ENCODE measurements around the gene NBL1.

NBL1 gene

DNA sequence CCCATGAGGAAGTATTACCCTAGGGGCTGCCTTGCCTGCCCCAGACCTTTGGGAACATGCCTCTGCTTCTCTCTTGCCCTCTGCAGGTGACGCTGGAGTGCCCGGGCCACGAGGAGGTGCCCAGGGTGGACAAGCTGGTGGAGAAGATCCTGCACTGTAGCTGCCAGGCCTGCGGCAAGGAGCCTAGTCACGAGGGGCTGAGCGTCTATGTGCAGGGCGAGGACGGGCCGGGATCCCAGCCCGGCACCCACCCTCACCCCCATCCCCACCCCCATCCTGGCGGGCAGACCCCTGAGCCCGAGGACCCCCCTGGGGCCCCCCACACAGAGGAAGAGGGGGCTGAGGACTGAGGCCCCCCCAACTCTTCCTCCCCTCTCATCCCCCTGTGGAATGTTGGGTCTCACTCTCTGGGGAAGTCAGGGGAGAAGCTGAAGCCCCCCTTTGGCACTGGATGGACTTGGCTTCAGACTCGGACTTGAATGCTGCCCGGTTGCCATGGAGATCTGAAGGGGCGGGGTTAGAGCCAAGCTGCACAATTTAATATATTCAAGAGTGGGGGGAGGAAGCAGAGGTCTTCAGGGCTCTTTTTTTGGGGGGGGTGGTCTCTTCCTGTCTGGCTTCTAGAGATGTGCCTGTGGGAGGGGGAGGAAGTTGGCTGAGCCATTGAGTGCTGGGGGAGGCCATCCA is 12.8 kb downstream of the NBL1 start:
- Histone ChIP-seq H3K4me1 (ENCODE audit: control insufficient read depth, low read length) (peaks cover 18% of the 10 kb centered on the region), H3K27me3 (ENCODE audit: control insufficient read depth, low read length) (no peaks in the 10 kb centered on the region), H3K9me3 (ENCODE audit: control insufficient read depth, insufficient read depth, low read length) (no peaks in the 10 kb centered on the region), H3F3A (ENCODE audit: control insufficient read depth, insufficient read depth) (no peaks in the 10 kb centered on the region), H3K9me2 (replicated peaks; ENCODE audit: control insufficient read depth, low read length) (no peaks in the 10 kb centered on the region), H3K36me3 (ENCODE audit: control insufficient read depth, low read length) (no peaks in the 10 kb centered on the region), H3K27ac (ENCODE audit: low read depth, low read length) (no peak overlapping the region), H3K4me2 (ENCODE audit: low read length) (no peak overlapping the region), H3K79me2 (ENCODE audit: control insufficient read depth, low read length) (no peaks in the 10 kb centered on the region), H4K20me1 (ENCODE audit: control insufficient read depth, insufficient read depth, low read depth, low read length) (no peaks in the 10 kb centered on the region), H3K4me3 (ENCODE audit: low read length) (no peak overlapping the region)
- TF ChIP-seq EZH2phosphoT487 (IDR thresholded peaks at IDR 0.05; ENCODE audit: borderline replicate concordance, low read length): no peak
- no peak for TF ChIP-seq CTCF (IDR thresholded peaks at IDR 0.05; ENCODE audit: low read depth, low read length, poor library complexity, severe bottlenecking)

GRCh38 chr1:19657511-19657910 is 13.4 kb downstream of the NBL1 start:
- Histone ChIP-seq H3K27ac (ENCODE audit: low read depth, low read length) (no peak overlapping the region), H4K20me1 (ENCODE audit: control insufficient read depth, insufficient read depth, low read depth, low read length) (no peaks in the 10 kb centered on the region), H3K4me3 (ENCODE audit: low read length) (no peak overlapping the region), H3K27me3 (ENCODE audit: control insufficient read depth, low read length) (no peaks in the 10 kb centered on the region), H3K4me1 (ENCODE audit: control insufficient read depth, low read length) (peaks cover 18% of the 10 kb centered on the region), H3K9me2 (replicated peaks; ENCODE audit: control insufficient read depth, low read length) (no peaks in the 10 kb centered on the region), H3K36me3 (ENCODE audit: control insufficient read depth, low read length) (no peaks in the 10 kb centered on the region), H3F3A (ENCODE audit: control insufficient read depth, insufficient read depth) (peaks cover 4% of the 10 kb centered on the region; the same call in 1 of the 2 replicates), H3K79me2 (ENCODE audit: control insufficient read depth, low read length) (no peaks in the 10 kb centered on the region), H3K4me2 (ENCODE audit: low read length) (no peak overlapping the region), H3K9me3 (ENCODE audit: control insufficient read depth, insufficient read depth, low read length) (no peaks in the 10 kb centered on the region)
- TF ChIP-seq CTCF (IDR thresholded peaks at IDR 0.05; ENCODE audit: low read depth, low read length, poor library complexity, severe bottlenecking) (no peak), EZH2phosphoT487 (IDR thresholded peaks at IDR 0.05; ENCODE audit: borderline replicate concordance, low read length) (no peak)

DNA sequence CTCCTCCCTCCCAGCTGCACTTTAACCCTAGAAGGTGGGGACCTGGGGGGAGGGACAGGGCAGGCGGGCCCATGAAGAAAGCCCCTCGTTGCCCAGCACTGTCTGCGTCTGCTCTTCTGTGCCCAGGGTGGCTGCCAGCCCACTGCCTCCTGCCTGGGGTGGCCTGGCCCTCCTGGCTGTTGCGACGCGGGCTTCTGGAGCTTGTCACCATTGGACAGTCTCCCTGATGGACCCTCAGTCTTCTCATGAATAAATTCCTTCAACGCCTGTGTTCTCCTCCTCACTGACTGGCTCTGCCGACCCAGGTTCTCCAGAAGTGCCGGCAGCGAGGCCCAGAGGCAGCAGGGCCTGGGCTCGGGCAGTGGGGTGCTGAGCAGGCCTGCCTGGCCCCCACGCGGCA is 14.1 kb downstream of the NBL1 start:
- Histone ChIP-seq H3K4me2 (ENCODE audit: low read length) (no peak overlapping the region), H3K4me3 (ENCODE audit: low read length) (no peak overlapping the region), H3K9me2 (replicated peaks; ENCODE audit: control insufficient read depth, low read length) (no peaks in the 10 kb centered on the region), H3K79me2 (ENCODE audit: control insufficient read depth, low read length) (no peaks in the 10 kb centered on the region), H3K36me3 (ENCODE audit: control insufficient read depth, low read length) (no peaks in the 10 kb centered on the region), H3K4me1 (ENCODE audit: control insufficient read depth, low read length) (peaks cover 18% of the 10 kb centered on the region), H4K20me1 (ENCODE audit: control insufficient read depth, insufficient read depth, low read depth, low read length) (no peaks in the 10 kb centered on the region), H3K9me3 (ENCODE audit: control insufficient read depth, insufficient read depth, low read length) (no peaks in the 10 kb centered on the region), H3K27me3 (ENCODE audit: control insufficient read depth, low read length) (peaks cover 2% of the 10 kb centered on the region; the same call in 1 of the 2 replicates), H3F3A (ENCODE audit: control insufficient read depth, insufficient read depth) (peaks cover 4% of the 10 kb centered on the region; the same call in 1 of the 2 replicates), H3K27ac (ENCODE audit: low read depth, low read length) (no peak overlapping the region)
- TF ChIP-seq EZH2phosphoT487 (IDR thresholded peaks at IDR 0.05; ENCODE audit: borderline replicate concordance, low read length): no peak
- no peak for TF ChIP-seq CTCF (IDR thresholded peaks at IDR 0.05; ENCODE audit: low read depth, low read length, poor library complexity, severe bottlenecking)

Measured in DOHH2 (cell line).